HG03025 (cell line): ENCODE data around the gene GPR139.

ENCODE experiments used
- ATAC-seq: cut with Tn5 transposase; IDR thresholded peaks from one replicate; pipeline ENCODE4 v1.9.1; 2021; ENCODE audit warnings: mild to moderate bottlenecking, moderate library complexity; ENCODE audit not compliant: unreplicated experiment, low FRiP score

GPR139 gene

GRCh38 chr16:20073203-20074098 lies at the start of gene GPR139:
Gene GPR139, minus strand, starts transcription at chr16:20073890. Its CDS starts 274 bp downstream, at chr16:20073616.
- no peak for ATAC-seq

GRCh38 chr16:20122011-20122410 lies 48.3 kb upstream of the GPR139 start:
- ATAC-seq, result no peak

- ATAC-seq, result no peak
Measured at GRCh38 chr16:20114356-20114755, 40.7 kb upstream of the GPR139 start.

- no peak for ATAC-seq
Measured at GRCh38 chr16:20111143-20111542, 37.5 kb upstream of the GPR139 start.

GRCh38 chr16:20107083-20107482 lies 33.4 kb upstream of the GPR139 start:
- no peak for ATAC-seq

GRCh38 chr16:20104563-20105183 lies 31.0 kb upstream of the GPR139 start:
- no peak for ATAC-seq

GRCh38 chr16:20102521-20102920 lies 28.8 kb upstream of the GPR139 start:
- no peak for ATAC-seq

- ATAC-seq, result no peak
Measured at GRCh38 chr16:20102021-20102420, 28.3 kb upstream of the GPR139 start.

- ATAC-seq, result no peak
Measured at GRCh38 chr16:20099375-20099774, 25.7 kb upstream of the GPR139 start.

GRCh38 chr16:20094157-20094556 lies 20.5 kb upstream of the GPR139 start:
- ATAC-seq, result no peak

GRCh38 chr16:20089246-20089965 lies 15.7 kb upstream of the GPR139 start:
- no peak for ATAC-seq

GRCh38 chr16:20084624-20085226 lies 11.0 kb upstream of the GPR139 start:
- ATAC-seq, result no peak

- ATAC-seq, result no peak
Measured at GRCh38 chr16:20079106-20079505, 5.4 kb upstream of the GPR139 start.

- no peak for ATAC-seq
Measured at GRCh38 chr16:20075243-20075642, 1.6 kb upstream of the GPR139 start.

GRCh38 chr16:20074099-20074991 lies 655 bp upstream of the GPR139 start:
- no peak for ATAC-seq

GRCh38 chr16:20072874-20073202 lies 852 bp downstream of the GPR139 start:
- ATAC-seq, result no peak

- no peak for ATAC-seq
Measured at GRCh38 chr16:20072146-20072873, 1.4 kb downstream of the GPR139 start.

GRCh38 chr16:20064931-20065330 lies 8.8 kb downstream of the GPR139 start:
- no peak for ATAC-seq

- ATAC-seq, result no peak
Measured at GRCh38 chr16:20064520-20064919, 9.2 kb downstream of the GPR139 start.
